Measurements from ENCODE around the gene SYNDIG1.

SYNDIG1 gene

DNA sequence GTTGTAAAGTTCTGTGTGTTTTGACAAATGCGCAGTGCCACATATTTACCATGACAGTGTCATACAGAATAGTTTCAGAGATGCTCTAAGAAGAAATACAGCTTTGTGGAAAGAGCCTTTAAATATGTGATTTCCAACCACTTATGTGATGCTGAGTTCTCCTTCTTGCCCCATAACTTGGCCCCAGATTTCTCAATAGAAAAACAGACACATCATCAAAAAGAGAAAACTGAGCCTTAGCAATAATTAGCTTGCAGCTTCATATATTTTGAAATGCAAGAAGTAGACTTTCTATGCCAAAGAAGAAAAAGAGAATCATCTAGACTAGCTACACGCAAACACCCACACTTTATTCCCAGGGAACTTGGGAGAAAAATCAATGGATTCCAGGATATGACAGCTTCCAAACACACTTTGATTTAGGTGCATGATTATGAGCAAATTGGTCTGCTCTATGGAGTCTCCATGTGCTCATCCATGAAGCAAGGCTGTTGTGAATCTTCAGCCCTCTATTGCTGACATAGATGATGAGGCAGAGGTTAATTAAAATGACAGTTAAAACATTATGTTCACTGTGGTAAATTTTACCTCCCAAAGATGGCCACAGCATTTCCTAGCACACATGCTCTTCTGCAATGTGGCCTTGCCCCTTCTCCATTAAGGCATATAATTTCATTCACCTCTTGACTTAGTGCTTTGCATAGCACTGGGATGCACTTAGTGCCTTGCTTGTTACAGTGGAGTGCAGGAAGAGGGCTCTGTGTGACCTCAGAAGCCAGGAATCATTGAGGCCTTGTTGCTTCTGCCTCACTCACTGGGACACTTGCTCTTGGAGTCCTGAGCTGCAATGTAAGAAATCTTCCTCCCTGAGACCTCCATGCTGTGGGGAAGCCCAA is 174.6 kb downstream of the SYNDIG1 start:
- no peak for FAIRE-seq
- DNase-seq (ENCODE audit: extremely low spot score, insufficient read length, low read depth), result no peak

DNA sequence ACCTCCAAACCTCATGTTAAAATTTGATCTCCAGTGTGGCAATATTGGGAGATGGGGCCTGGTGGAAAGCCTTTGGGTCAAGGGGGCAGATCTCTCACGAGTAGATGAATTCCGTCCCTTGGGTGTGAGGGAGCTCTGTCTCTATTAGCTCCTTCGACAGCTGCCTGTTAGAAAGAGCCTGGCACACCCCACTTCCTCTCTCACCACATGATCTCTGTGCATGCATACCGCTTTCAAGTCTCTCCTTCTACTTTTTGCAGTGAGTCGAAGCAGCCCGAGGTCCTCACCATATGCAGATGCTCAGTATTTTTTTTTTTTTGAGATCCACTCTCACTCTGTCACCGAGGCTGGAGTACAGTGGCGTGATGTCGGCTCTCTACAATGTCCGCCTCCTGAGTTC is 176.9 kb downstream of the SYNDIG1 start:
- no peak for DNase-seq (ENCODE audit: extremely low spot score, insufficient read length, low read depth)
- peak; percentile 21 for FAIRE-seq

DNA sequence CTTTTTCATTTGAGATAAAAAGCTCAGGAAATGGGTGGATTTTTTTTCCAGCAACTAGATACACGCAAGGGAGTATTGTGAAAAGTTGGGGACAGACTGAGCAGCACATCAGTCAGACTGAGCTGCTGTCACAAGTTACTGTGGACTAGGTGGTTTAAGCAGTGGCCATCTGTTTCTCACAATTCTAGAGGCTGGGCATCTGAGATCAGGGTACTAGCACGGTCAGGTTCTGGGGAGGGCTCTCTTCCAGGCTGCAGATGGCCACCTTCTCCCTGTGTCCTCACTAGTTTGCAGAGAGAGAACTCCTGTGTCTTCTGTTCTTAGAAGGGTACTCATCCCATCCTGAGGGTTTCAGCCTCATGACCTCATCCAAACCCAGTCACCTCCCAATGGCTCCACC is 178.3 kb downstream of the SYNDIG1 start:
- FAIRE-seq (no peak), DNase-seq (ENCODE audit: extremely low spot score, insufficient read length, low read depth) (no peak)

DNA sequence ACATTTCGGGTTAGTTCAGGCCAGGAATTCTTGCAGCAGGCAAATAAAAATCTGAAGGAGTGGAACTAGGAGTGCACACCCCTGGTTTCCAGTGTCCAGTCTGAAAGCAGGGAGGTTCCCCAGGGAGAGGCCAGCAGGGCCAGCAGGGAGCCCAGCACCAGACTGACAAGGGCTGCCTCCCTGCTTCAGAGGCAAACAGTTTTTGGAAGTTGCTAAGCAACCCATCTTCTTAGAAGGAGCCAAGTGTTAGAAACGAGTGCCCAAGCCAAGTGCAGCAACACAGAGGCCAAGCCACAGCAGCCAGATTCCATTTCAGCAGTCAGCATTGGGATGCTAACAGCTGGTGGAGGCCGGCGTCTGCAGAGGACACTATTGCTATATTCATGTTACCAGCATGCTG is 179.1 kb downstream of the SYNDIG1 start:
- no peak for DNase-seq (ENCODE audit: extremely low spot score, insufficient read length, low read depth)
- FAIRE-seq, result no peak

DNA sequence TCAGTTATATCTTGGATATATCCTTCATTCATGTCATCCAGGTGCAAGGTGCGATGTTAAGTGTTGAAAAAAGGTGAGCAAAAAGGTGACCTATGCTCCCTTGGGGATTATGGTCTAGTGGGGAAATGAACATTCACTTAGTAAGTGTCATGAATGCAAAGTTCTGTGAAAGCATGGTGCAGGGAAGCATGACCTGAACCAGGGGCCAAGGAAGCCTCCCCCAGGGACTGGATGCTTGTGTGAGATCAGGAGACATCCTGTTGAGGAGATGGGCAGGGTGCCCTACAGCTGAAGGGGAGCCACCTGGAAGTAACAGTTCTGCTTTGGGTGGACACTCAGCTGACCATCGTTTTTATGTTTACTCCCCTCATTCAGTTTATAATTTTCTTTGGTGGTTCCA is 179.5 kb downstream of the SYNDIG1 start:
- DNase-seq (ENCODE audit: extremely low spot score, insufficient read length, low read depth) (peak; percentile 29), FAIRE-seq (peak; percentile 84)

DNA sequence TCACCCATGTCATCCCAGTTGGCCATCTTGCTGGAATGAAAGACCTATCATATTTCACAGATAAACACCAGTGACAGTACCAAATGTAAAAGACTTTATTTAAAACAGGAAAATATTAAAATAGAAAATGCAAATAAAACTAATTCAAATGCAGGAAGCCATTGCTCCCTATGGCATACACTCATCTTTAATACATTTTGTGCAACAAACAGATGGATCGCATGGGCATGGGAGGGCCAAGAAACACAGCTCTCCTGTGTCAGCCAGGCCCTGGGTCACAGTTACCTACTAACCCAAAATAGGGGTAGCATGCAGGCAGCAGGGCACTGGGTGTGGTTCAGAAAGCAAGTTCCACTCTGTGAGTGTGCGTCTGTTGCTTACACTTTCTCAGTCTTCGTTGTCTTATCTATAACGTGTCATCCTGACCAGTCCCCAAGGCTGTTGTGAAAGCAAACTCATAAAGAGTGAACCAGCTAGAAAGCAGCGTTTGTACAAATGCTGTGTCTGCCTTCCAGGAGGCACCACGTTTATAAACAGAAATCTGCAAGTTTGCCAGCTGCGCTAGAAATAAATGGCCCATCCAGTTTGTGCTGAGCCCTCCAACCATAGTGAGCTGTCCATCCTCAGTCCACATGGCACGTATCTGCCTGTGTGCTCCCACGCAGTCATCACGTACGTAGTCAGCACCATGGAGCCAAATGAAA is 180.5 kb downstream of the SYNDIG1 start:
- peak; percentile 73 for FAIRE-seq

DNA sequence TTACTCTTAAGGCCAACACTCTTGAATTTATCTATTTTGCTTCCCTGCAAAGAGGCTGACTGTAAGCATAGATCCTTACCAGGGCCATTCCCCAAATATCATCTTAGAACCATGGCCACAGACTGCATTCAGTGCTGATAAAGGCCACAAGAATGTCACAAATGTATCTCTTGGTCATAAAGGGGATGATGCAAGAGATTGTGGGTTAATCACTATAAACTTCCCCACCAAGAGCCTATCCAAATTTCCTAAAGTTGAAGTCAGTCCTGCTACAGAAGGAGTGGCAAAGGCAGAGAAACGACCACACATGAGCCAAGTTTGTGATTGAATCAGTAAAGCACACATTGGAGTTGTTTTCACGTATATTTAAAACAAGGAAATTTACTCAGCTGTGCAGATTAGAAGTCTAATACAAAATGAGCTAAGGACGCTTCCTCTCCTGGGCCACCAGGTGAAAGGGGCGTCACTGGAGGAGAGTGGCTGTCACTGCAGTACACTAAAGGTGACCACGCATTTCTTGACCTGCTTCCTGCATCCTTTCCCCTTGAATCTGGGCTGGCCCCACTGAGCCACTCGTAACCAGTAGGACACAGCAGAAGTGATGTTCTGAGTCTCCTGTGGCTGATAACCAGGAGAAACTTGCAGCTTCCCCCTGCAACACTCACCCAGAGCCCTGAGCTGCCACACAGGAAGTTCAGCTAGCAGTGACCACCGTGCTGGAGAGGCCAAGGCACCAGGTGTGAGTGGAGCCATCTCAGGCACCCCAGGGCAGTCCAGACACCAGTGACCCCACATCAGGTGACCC is 181.9 kb downstream of the SYNDIG1 start:
- DNase-seq (ENCODE audit: extremely low spot score, insufficient read length, low read depth) (no peak), FAIRE-seq (peak; percentile 49)

More for the DNA sequence above, 180.5 kb downstream of the SYNDIG1 start:
- no peak for DNase-seq (ENCODE audit: extremely low spot score, insufficient read length, low read depth)

DNA sequence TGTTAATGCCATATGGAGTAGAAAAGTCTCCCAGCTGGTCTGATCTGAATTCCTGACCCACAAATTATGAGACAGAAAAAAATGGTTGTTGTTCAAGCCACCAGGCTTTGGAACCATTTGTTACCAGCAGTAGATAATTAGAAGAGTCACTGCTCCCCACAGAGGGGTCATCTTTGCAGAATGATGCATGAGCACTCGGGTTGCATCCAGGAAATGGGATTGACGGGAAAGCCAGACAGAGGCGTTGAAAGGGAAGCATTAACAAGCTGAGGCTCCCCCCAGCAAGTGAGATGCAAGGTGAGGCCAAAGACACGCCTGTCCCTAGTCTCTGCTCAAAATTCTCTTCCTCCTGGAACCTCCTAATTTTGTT is 182.5 kb downstream of the SYNDIG1 start:
- FAIRE-seq (no peak), DNase-seq (ENCODE audit: extremely low spot score, insufficient read length, low read depth) (no peak)

DNA sequence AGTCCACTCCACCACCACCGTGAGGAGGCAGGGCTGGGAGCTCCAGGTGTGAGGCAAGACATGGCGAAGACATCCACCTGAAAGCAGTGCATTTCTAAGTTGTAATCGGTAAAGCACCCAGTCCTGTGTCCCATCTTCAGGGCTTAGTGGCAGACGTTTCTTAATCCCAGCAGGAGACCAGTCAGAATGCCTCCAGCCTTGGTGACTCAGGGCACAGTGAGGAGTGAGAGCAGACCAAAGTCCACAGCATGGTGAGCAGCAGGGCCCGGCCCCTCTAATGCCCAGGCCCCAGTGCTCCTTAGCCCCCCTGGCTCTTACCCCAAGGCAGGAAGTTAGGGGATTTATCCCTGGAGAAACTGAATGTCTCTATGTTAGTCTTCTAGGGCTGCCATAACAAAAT is 183.9 kb downstream of the SYNDIG1 start:
- DNase-seq (ENCODE audit: extremely low spot score, insufficient read length, low read depth) (no peak), FAIRE-seq (no peak)

DNA sequence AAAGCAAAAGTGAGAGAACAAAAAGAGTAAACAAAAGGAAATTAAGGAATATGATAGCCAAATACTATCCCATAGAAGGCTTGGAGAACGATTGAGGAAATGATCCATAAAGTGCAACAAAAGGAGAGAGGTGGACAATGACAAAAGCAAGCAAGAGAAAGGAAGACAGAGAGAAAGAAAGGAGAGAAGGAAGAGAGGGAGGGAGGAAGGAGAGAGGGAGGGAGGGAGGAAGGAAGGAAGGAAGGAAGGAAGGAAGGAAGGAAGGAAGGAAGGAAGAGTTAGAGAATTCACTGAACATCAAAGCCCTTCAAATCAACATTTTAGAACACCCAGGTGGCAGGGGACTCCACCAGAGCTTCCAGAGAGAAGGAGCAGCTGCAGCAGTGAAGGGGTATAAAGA is 185.0 kb downstream of the SYNDIG1 start:
- FAIRE-seq (no peak), DNase-seq (ENCODE audit: extremely low spot score, insufficient read length, low read depth) (no peak)

DNA sequence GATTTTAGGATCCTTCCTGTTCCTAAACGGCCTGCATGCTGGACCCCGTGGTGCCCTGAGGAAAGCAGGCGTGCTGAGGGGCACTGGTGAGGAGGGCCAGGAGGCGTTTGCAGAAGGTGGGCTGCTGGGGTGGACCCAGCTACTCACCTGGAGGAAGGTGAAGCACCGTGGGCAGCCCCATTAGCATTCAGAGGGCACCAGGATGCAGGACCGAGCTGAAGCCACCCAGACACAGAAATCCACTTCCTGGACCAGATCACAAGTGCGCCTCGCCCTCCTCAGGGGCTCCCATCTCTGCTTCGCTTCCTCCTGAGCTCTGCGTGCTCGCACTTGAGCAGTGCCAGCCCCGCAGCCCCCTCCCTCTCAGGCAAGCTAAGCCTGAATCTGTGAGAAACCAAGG is 187.0 kb downstream of the SYNDIG1 start:
- FAIRE-seq, result no peak

DNA sequence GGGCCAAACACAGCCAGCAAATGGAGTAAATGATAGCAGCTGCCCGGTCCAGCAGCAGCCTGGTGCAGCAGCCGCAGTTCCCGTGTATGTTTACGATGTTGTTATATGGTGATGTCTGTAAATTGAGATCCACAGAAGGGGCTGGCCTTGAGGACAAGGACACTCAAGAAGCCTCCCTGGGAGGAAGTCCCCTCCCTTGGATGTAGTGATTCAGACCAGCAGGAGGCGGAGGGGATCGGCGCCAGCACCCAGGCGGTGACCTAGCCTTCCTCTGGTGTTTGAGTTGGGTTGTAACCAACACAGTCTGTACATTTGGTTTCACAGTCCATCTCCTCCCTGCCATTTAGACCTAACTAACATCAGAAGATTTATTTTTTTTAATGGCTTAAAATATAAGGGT is 187.8 kb downstream of the SYNDIG1 start:
- DNase-seq (ENCODE audit: extremely low spot score, insufficient read length, low read depth) (no peak), FAIRE-seq (no peak)

More for the DNA sequence above, 187.0 kb downstream of the SYNDIG1 start:
- no peak for DNase-seq (ENCODE audit: extremely low spot score, insufficient read length, low read depth)

DNA sequence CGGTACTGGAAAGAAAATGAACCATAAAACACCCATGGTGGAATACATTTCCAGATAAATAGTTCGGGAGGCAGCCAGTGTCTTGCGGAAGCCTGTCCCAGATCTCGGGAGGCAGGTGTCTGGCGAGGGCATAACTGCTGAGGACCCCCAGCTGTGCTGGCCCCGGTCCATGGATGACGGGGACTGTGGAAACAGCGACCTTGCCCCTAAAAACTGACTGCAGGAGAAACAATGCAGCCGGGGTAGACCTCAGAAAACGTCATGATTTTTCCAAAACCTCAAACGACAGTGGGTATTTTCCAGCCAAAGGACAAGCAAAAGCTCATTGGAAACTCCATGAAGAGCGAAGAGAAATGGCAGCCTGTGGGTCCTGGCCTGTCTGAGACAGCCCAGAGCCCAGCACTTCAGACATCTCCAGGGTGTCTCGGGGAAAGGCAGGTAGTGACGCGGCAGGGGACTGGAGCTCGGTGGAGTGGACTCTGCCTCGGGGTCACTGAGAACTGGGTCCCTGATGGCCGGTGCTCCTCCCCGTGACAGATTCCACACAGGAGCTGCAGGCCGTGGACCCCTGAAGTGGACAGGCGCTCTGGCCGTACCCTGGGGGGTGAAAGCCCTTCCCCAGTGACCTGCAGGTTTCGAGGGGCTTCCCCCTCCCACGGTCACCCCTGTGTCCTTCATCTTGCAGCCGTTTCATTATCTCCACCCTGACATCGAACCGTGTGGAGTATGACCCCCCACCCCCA is 188.6 kb downstream of the SYNDIG1 start:
- no peak for FAIRE-seq
- no peak for DNase-seq (ENCODE audit: extremely low spot score, insufficient read length, low read depth)

DNA sequence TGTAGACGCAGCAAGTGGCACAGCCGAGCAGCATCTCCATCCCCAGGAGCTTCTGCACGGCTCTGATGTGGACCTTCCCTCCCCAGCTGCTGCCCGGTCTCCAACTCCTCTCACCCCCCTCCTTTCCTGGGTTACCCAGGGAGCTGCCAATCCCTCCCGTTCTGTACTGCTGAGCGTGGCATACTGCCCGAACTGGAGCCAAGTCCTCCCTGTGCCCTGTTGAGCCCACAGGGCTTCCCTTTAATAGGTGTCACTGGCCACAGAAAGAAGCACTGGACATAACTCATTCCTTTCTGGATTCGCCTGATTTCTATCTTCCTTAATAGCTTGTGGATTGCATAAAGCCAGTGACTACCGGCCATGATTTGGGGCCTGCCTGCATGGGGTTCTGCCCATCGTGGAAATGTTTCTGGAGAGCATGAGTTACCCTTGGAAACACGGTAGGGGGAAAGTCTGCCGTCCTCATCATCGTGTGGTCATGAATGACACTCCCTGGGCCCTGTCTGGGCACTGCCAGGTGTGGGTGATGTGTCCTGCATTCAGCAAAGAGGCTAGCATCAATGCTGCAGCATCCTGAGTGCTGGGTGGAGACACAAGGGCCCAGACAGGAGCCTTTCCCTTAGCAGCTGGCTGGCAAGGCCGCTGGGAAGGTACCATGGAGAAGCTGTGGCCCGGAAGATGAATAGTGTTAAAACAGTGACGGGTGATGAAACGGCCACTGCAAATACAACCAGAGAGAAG is 189.7 kb downstream of the SYNDIG1 start:
- FAIRE-seq (no peak), DNase-seq (ENCODE audit: extremely low spot score, insufficient read length, low read depth) (no peak)

DNA sequence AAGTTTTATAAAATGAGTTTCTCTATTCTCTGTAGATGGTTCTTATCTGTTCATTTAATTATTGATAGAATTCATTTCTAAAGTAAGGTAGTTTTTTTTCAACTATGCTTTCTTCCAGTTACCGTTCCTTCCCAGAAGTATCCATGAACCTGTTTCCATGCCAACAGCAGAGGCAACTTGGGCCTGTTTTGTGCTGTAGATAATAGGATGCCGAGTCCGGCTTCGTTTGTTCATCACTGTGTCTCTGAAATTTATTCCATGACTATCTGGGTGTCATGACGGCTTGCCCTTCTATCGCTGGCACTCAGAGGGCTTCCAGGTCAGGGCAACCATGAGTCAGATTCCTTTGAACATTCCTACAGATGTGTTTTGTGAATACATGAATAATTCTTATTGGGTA is 190.4 kb downstream of the SYNDIG1 start:
- DNase-seq (ENCODE audit: extremely low spot score, insufficient read length, low read depth) (no peak), FAIRE-seq (no peak)

DNA sequence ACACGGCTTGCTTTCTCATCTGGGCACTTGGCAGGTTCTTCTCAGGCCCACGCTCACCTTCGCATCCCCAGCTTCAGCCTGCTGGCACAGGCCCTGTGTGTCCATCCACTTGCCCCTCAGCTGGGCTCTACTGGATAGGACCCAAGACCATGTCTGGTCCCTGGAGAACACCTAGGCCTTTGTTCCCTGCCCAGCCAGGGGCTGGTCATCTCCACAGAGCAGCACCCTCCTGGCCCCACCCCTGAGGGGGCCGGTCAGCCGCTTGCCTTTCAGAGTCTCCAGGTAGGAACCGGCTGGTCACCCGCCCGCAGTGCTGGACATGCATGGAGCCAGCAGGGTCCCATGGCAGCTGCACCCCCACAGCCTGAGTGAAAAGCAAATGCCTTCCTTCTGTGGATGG is 191.2 kb downstream of the SYNDIG1 start:
- no peak for DNase-seq (ENCODE audit: extremely low spot score, insufficient read length, low read depth)
- FAIRE-seq, result no peak

DNA sequence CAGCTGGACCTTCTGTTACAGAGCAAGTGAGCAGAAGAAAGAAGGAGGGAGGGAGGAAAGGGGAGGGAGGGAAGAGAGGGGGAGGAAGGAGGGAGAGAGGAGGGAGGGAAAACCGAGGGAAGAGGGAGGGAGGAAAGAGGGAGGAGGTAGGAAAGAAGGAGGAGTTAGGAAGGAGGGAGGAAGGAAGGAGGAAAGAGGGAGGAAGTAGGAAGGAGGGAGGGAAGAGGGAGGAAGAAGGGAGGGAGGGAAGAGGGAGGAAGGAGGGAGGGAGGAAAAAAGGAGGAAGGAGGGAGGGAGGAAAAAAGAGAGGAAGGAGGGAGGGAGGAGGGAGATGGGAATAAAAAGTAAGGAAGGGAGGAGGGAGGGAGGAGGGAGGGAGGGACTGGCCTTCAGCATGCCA is 191.8 kb downstream of the SYNDIG1 start:
- FAIRE-seq, result no peak

DNA sequence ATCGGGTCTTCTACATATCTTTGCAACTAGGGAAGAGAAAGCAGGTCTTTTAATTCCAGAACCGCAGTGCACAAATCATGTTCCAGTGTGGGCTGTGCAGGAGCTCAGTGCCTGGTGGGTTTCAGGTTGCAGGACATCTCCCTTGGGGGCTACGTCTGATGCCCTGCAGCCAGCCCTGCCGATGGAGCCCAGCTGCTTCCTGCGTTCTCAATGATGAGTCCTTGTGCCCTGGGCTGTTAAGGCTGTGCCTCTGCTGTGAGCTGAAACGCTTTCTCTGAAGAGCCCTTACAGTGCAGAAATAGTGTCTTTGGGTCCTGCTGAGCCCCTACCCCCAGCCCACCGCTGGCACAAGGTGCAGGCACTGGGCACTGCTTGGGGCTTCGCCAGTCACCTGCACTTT is 192.9 kb downstream of the SYNDIG1 start:
- DNase-seq (ENCODE audit: extremely low spot score, insufficient read length, low read depth), result no peak

More for the DNA sequence above, 191.8 kb downstream of the SYNDIG1 start:
- DNase-seq (ENCODE audit: extremely low spot score, insufficient read length, low read depth), result no peak

DNA sequence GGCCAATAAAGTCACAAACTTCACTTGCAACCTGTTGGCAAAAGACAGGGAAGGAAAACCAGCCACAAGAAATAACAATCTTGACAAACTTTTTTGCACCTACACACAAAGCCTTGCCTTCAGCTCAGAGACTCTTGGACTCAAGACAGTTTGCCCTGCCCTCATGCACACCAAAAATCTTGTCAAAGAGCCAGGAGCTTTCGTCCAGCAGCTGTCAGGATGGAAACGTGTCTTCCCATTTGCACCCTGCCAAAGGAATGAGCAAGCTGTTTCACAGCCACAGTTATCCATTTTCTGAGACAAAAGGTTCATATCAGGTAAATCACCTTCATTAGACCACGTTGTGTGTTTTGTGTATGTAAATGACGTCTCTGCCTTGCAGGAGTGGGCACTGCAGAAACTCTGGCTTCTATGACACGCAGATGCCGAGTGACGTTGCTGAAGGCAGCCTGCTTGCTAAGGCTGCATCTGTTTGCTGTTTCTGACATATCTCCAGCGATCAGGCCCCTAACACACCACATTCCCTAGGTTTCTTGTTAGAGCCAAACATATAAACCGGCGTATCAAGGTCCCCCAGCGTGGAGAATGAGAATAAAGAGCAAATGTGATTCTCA is 193.4 kb downstream of the SYNDIG1 start:
- no peak for DNase-seq (ENCODE audit: extremely low spot score, insufficient read length, low read depth)
- no peak for FAIRE-seq

More for the DNA sequence above, 192.9 kb downstream of the SYNDIG1 start:
- FAIRE-seq, result no peak

All from GM18507 (cell line).